DMS53 treated with DMSO at 0.1 percent for 48 hours (cell line): ENCODE measurements around the gene COL4A1.

Source experiments
- DNase-seq: peaks from one replicate; lab custom pipeline; 2025; ENCODE audit not compliant: unreplicated experiment; lab: John Stamatoyannopoulos, UW

COL4A1 gene

GRCh38 chr13:110306960-110307766 is at the start of gene COL4A1, which contains the start of gene COL4A2:
Gene COL4A1 (minus strand): TSS chr13:110307157. CDS start chr13:110307027, 130 bp downstream.
Gene COL4A2 (plus strand): TSS chr13:110307284. CDS start chr13:110307904, 620 bp downstream.
- DNase-seq = no peak

GRCh38 chr13:110356362-110356761 is 49.4 kb upstream of the COL4A1 start:
- DNase-seq = no peak

GRCh38 chr13:110354715-110355473 is 47.9 kb upstream of the COL4A1 start:
- DNase-seq = no peak

- no peak for DNase-seq
These were observed 47.2 kb upstream of the COL4A1 start for GRCh38 chr13:110354123-110354627.

GRCh38 chr13:110353339-110353977 is 46.5 kb upstream of the COL4A1 start:
- DNase-seq = no peak

GRCh38 chr13:110352735-110353134 is 45.8 kb upstream of the COL4A1 start:
- DNase-seq = no peak

GRCh38 chr13:110351636-110352420 is 44.9 kb upstream of the COL4A1 start:
- no peak for DNase-seq

- no peak for DNase-seq
These were observed 43.6 kb upstream of the COL4A1 start for GRCh38 chr13:110350509-110350908.

GRCh38 chr13:110350049-110350448 is 43.1 kb upstream of the COL4A1 start:
- DNase-seq = no peak

GRCh38 chr13:110349239-110349638 is 42.3 kb upstream of the COL4A1 start:
- peak; percentile 65 for DNase-seq

- DNase-seq = no peak
These were observed 41.5 kb upstream of the COL4A1 start for GRCh38 chr13:110348309-110349105.

GRCh38 chr13:110347535-110348308 is 40.8 kb upstream of the COL4A1 start:
- DNase-seq = no peak

- no peak for DNase-seq
These were observed 40.1 kb upstream of the COL4A1 start for GRCh38 chr13:110347088-110347487.

- peak; percentile 24 for DNase-seq
These were observed 39.7 kb upstream of the COL4A1 start for GRCh38 chr13:110346661-110347067.

- no peak for DNase-seq
These were observed 38.7 kb upstream of the COL4A1 start for GRCh38 chr13:110345701-110346100.

- DNase-seq = no peak
These were observed 38.3 kb upstream of the COL4A1 start for GRCh38 chr13:110345266-110345665.

GRCh38 chr13:110344320-110344719 is 37.4 kb upstream of the COL4A1 start:
- no peak for DNase-seq

GRCh38 chr13:110343241-110343865 is 36.4 kb upstream of the COL4A1 start:
- DNase-seq = no peak

GRCh38 chr13:110342474-110342873 is 35.5 kb upstream of the COL4A1 start:
- no peak for DNase-seq
